Activated CD8-positive, alpha-beta memory T cell treated with anti-CD3 and anti-CD28 coated beads, Interleukin-2, amount 50 U/mL, for 48 hours (primary cell): ENCODE results near the gene MPP3.
"Not testable (repeated sequence)": the region's sequence is repeated elsewhere in the genome, so short reads cannot be mapped to it uniquely, and the experiment has no call there.

Experiments
- DNase-seq: peaks from one replicate; pipeline ENCODE4 v3.0.0-alpha.2; 2020

MPP3 gene

DNA sequence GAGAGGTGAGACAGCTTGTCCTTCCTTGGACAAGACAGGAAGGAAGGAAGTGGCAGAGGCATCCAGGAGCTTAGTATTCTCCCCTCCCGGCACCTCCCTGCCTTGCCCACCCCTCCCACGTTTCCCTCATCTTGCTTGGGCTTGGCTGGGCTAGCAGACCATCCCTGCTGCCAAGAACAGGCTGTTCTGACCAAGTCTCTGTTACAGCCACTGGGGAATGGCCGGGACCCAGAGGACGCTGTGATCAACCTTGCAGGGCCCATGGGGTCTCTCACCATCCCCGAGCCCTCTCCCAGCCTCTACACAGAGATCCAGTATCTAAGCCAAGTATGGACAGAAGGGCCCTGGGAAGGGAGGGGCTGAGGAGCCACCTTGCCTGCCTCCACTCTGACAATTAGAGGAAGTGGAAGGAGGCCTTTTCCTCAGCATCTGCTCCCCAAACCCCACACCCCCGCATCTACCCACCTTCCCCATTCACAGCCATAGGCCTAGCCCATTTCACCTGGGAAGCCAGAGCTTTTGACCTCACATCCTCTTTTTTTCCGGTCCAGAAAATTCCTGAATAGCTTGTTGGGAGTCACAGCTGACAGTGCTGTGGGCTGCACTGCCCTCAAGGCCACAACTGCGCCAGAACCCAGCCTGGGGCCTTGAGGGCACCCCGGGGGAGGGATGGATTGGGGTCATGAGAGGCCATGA, 28.1 kb upstream of the MPP3 start:
- DNase-seq, result no peak

DNA sequence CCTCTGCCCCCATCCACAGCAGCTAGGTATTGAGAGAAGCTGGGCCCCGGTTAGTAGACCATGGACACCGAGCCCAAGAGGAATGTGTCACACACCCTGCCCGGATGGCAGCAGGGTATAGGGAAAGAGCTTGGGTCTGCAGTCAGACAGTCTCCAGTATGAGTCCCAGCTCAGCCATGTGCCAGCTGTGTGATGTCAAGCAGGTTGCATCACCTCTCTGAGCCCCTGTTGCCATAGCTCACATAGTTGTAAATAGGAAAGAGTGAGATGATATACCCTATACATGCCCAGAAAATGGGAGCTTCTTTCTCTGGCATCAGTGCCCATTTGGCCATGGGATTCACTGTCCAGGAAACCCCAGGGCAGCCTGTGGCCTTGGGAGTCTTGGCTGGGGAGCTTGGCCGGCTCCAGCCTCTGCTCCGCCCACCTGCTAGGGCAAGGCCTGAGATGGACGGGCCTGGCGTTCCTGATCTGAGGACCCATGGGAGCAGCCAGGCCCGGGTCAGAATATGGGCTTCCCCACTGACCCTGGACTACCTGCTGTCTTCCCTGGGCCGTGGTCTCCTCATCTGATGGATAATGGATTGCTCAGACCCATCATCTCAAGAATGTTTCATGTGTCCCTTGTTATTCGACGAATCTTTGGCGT, 27.3 kb upstream of the MPP3 start:
- DNase-seq, result no peak

DNA sequence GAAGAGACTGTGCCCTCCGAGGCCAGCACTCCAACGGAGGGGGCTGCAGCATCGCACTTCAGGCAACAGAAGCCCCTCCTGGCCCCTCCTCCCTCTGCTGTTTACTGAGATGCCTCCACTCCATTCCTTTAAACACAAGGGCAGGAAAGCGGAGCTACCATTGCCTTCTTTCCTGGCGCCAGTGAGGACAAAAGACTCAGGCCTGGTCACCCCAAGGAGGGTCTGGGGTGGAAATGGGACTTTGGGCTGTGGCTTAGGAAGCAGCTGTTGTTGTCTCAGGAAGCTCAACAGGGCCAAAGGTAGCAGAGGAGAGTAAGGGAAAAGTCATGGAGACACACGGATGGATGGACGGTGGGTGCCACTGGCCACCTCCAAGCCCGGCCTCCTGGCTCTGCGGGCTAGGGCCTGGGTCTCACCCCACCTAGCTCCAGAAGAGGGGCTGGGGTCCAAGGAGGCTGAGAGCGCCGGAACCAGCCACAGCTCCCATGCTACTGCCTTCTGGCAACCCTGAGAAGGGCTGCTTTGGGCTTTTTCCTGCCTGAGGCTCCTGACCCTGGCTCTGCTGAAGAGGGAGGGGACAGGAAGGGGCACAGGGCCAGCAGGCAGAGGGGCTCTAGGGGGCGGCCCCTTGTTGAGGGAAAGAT, 25.1 kb upstream of the MPP3 start:
- DNase-seq, result no peak

DNA sequence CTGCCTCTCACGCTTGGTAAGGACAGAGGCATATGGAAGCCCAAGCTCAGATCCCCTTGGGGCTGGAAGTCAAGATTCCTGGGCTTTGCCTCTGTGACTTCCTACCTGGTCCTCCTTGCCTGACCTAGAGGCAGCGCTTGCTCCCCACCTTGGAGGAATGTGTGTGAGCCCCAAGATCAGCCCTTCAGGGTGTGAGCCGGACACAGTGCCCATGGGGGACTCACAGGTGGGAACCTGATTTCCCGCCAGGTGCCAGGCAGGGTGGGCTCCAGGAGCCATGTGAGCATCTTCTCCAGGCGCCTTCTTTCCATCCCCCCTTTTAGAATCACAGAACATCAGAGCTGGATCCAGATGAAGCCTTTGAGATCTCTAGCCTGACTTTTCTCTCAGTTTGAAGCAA, 24.2 kb upstream of the MPP3 start:
- no peak for DNase-seq

DNA sequence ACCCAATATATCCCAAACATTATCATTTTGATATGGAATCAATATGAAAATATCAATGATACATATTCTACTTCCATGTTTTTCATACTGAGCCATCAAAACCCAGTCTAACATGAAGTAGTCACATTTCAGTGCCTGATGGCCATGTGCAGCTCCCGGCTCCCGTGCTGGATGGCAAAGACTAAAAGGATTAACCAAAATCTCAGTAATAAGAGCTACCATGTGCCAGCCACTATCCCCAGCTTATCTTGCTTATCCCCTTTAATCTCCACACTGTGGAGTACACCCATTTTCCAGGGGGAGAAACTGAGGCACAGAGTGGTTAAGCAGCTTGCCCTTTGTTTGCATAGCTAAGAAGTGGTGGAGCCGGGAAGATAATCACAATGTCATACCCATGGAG, 23.2 kb upstream of the MPP3 start:
- no peak for DNase-seq

DNA sequence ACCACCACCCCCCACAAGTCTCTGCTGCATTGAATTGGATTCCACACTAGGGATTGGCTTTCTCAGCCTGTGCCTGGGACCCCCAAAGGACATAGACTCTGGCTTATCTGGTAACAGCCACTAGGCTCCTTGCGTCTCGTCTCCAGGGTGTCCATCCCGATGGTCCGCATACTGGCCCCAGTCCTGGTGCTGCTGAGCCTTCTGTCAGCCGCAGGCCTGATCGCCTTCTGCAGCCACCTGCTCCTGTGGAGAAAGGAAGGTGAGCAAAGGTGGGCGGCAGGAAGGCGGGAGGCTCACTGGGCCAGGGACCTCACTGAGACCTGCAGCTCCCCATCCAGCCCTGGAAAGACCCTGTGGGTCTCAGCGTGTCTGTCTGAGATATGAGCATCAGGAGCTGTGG, 22.1 kb upstream of the MPP3 start:
- no peak for DNase-seq

DNA sequence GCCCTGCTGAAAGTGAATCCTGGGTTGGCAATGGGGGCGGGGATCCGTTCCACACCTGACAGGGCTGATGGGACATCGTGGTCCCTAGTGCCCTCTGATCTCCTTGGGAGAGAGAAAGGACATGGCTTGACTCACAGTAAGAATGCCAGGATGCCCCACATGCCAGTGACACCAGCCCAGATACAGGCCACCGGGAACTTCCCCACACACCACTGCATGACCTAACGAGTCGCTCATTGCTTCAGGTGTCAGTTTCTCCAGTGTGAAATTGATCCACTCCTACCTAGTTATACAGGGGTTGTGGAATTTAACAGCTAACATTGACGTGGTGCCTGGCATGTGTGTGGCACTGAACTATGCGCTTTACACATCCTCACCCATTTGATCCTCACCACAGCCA, 21.6 kb upstream of the MPP3 start:
- DNase-seq, result no peak

DNA sequence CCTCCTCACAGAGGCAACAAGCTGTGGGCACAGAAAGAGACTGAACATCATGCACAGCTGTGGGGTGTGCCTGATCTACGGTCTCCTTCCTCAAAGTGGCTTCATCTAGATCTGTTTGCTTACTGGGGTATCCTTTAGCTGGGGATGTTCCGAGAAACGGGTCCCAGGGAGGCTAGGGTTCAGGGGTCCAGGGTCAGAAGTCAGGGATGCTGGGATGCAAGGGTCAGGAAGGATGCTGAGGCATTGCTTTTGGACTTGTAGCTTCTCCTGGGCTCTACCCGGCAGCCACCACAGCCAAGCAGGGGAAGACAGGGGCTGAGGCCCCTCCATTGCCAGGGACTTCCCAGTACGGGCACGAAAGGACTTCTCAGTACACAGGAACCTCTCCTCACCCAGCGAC, 20.6 kb upstream of the MPP3 start:
- no peak for DNase-seq

DNA sequence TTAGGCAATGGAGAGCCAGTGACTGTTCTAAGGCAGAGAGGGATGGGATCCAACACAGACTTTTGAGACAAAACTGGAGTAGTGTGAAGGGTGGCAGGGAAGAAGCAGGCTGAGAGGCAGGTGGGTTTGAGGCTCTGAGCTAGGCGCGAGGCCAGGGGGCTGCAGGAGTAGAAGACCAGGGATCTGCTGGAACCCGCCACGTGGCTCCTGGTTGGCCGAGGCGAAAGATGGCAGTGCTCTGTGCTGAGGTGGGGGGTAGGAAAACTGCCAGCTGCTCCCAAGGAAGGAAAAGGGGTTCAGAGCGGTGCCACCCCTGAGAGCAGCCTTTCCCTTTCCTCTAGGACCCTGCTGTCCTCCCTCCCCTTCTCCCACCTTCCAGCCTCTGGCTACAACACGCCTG, 19.6 kb upstream of the MPP3 start:
- no peak for DNase-seq

DNA sequence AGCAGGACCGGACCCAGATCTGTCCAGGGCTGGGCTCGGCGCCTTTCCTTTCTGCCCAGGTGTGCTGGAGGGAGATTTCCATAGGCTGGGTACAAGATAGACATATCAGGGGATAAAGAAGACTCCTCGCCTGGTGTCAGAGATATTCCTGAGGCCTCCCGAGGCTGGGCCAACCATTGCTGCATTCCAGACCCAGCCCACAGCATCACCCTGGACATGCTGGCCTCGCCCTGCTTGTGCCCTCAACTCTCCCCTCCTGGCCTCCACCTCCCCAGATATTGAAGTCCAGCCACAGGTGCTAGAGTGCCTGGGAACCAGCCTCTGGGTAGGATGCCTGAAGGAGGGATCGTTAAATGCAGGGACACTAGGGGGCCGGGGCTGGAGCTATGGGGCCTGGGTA, 16.2 kb upstream of the MPP3 start:
- DNase-seq, result no peak

DNA sequence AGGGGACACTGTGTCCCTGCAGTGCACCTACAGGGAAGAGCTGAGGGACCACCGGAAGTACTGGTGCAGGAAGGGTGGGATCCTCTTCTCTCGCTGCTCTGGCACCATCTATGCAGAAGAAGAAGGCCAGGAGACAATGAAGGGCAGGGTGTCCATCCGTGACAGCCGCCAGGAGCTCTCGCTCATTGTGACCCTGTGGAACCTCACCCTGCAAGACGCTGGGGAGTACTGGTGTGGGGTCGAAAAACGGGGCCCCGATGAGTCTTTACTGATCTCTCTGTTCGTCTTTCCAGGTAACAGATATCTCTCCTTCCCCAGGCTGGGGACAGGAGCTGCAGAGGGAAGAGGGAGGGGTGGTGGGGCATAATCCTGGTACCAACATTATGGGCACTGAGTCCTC, 15.7 kb upstream of the MPP3 start:
- DNase-seq, result no peak

DNA sequence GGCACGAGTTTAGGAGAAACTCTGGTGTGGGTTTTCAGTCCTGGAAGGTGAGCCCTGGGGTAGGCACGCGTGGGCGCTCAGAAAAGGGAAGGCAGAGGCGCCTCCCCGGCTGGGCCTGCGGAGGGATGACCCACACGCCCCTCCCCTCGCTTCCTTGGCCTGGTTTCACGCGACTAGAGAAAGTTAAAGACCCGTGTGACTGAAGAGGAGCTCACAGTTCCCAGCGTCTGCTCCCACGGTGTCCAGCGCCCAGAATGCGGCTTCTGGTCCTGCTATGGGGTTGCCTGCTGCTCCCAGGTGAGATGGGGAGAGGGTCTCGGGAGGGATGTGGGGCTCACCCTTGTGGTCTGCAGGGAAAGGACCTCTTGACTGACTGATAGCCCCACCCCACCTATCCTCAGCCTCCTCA, 14.0 kb upstream of the MPP3 start, which contains the start of gene CD300LG:
CD300LG (plus strand) TSS at position 214 of the 409 bp plus-strand sequence; CDS start at position 255, 41 bp downstream.
- no peak for DNase-seq

DNA sequence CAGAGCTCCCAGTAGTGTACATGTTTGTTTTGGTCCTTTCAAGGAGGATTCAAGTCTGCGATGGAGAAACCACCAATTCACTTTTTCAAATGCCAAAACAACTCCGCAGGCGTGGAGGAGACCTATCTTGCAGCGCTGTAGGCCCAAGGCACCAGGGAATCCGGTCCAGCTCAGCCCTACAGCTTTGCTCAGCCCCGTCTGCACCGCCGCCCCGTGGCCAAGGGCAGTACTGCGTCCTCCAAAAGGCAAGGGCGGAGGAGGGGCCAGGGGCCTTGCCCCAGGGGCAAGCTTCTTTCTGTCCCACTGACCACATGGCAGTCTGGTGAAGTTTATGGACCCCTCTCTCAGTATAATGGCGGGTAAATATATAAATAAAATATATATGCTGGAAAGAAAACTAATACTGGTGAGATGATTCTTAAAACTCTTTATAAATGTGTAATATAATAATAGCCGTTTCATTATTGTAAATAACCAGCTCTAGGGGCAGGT, 13.3 kb upstream of the MPP3 start:
- DNase-seq, result peak; percentile 96

DNA sequence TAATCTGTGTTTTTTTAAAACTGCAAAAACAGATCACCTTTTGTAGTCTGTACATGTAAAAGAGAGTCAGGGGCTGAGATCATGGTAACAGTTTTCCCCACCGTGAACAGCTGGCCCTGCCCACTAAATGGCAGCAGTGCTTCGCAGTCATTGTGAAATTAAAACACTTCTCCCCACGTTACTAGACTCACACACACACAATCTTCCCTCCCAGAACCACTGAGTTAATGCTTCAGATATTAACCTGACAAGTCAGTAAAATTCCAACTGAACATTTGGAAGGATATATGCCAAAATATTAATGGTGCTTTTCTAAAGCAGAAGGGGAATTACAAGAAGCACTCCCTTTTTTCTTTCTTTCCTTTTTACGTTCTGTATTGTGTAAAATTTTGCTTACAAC, 12.8 kb upstream of the MPP3 start:
- DNase-seq, result no peak

DNA sequence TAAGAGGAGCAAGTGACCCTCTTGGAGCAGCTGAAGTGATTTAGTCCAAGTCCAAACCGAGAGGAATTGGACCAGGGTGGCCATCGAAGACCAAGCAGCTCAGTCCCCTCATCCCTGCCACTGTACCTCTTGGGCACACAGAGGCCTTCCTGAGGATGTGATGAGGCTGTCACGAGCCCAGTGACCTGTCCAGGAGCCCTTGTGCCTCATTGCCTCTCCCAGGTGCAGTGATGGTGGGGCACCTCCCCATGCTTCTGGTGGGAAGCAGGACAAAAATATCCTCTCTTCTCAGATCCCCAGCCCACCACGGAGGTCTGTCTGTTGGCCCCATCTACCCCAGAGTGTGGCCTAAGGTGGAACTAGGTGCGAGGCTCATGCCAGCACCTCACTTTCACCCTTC, 11.3 kb upstream of the MPP3 start:
- DNase-seq, result no peak

DNA sequence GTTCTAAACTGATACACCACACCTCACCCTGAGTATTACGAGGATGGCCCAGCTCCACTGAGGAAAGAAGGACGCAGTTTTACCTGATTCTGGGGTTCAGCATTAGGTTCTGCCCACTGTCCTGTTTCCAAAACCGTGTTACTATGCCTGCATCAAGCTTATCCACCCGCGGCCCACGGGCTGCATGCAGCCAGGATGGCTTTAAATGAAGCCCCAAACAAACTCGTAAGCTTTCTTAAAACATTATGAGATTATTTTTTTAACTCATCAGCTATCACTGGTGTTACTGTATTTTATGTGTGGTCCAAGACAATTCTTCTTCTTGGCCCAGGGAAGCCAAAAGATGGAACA, 10.0 kb upstream of the MPP3 start:
- no peak for DNase-seq

DNA sequence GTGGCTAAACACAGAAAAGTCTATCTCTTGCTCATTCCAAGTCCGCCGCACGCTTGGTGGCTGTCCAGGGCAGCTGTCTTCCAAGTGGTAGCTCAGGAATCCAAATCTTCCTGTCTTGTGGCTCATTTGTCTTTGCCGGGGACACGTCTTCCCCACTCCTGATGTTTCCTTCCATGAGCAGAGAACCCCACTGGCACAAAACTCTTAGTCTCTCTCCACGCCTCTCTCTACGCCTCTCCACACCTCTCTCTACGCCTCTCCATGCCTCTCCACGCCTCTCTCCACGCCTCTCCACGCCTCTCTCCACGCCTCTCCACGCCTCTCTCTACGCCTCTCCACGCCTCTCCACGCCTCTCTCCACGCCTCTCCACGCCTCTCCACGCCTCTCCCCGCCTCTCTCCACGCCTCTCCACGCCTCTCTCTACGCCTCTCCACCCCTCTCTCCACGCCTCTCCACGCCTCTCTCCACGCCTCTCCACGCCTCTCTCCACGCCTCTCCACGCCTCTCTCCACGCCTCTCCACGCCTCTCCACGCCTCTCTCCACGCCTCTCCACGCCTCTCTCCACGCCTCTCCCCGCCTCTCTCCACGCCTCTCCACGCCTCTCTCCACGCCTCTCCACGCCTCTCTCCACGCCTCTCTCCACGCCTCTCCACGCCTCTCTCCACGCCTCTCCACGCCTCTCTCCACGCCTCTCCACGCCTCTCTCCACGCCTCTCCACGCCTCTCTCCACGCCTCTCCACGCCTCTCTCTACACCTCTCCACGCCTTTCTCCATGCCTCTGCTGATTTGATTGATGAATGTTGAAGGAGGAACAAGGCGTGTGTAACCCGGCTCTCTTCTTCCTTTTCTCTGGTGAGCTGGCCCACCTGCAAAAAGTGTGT, 9.4 kb upstream of the MPP3 start:
- DNase-seq, result not testable (repeated sequence)

DNA sequence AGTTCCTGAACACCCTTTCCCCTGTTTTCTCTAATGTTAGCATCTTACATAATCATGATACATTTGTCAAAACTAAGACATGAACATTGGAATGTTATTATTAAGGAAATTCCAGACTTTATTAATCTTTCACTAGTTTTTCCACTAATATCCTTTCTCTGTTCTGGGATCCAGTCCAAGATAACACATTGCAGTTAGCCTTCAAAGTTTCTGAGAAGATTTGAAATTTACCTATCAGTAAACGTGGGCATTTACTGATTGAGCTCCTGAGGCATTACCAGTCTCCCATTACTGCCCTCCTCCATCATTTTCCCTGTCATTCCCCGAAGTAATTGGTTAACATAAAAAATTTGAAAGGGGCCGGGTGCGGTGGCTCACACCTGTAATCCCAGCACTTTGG, 8.3 kb upstream of the MPP3 start:
- DNase-seq, result no peak

DNA sequence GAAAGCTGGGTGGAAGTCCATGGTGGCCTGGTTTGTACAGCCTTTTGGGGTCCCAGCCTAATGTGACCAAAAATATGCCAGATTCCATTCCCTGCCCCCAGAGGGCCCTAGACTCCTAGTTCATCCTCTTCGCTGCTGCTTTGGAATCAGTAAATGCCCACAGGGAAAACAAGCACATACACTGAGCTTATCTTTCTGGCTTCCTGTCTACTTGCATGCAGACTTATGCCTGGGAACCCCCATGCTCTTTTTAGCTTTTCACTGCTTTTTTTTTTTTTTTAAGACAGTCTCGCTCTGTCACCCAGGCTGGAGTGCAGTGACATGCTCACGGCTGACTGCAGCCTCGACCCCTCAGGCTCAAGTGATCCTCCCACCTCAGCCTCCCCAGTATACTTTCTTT, 7.9 kb upstream of the MPP3 start:
- no peak for DNase-seq

DNA sequence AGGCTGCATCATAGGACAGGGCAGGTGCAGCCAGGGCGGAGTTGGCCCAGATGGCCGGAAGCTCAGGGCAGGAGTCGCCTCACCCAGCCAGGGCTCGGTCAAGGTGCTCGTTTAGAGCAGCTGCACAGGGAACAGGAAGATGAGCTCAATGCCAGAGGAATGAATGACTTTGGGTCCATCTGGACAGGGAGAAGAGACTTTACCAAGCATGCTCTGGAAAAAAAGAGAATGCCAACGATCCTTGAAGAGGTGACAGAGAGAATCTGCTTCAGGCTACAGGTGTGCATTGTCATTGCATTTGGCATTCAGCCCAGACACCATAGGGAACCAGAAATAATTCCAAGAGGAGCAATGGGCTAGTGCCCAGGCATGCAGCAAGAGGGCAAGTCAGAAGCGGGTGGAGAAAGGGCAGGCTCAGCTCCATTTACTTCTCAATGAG, 6.7 kb upstream of the MPP3 start:
- no peak for DNase-seq

DNA sequence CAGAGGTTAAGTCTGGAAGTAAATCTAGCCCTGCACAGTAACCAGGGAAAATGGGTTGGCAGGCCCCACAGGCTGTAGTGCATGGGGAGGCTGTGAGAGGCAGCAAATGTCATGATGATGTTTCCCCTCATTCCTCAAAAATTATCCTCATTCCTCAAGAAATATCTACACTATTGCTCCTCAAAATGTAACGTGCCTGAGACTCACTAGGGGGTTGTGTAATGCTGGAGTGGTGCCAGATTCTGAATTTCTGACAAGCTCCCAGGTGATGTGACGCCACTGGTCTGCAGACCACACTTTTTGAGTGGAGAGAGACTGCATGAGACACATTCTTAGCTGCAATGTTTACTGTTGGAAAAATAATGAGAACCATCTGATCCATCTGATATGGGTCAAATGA, 1.2 kb upstream of the MPP3 start:
- no peak for DNase-seq

DNA sequence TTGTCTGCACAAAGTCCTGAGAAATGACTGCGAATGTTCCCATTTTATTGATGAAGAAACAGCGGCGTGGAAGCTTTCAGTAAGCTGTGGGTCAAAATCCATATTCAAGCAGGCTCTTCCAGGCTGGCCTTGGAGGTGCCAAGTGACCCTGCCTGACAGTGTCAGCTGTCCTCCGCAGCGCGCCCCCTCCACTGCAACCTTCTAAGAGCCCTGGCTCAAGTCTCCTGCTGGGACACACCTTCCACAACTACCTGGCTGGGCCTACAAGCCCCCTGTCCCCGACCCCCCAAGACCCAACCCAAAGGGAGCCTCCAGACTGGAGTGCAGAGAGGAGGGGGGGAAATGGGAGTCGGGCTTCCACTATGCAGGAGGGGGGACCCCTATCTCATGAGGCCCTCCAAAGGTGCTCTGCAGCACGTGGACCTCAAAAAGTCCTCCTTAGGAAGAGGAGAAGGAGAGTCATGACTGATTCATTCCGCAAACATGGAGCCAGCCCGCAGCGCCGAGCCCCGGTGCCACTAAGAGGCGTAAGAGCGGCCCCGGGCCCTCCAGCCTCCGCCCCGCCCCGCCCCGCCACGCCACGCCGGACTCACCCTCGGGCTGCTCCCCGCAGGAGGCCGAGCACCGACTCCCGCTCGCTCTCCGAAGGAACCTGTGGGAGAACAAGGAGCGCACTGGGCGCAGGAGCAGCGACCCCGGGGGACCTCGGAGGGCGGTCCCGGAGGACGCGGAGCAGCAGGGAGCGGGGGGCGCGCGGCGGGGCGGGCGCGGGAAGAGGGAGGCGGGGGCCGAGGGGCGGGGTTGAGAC, 574 bp downstream of the MPP3 start:
- DNase-seq, result peak; percentile 62
